DLD1 (cell line): Measurements from ENCODE around the gene HECTD4.
"Not testable (repeated sequence)": the region's sequence is repeated elsewhere in the genome, so short reads cannot be mapped to it uniquely, and the experiment has no call there.

ENCODE experiments used
- in situ Hi-C: cut with HindIII; loops from 2 replicates; pipeline ENCODE4 v1.10.0; 2017; ENCODE audit warnings: low sequenced_read_pairs

HECTD4 gene

GRCh38 chr12:112226768-112227167 is 155.5 kb downstream of the HECTD4 start:
- in situ Hi-C loops = no loop called here

- in situ Hi-C loops = not testable (repeated sequence)
These were observed 161.6 kb downstream of the HECTD4 start for GRCh38 chr12:112220628-112221027.

GRCh38 chr12:112219195-112219594 is 163.0 kb downstream of the HECTD4 start:
- in situ Hi-C loops = no loop called here

- in situ Hi-C loops = no loop called here
These were observed 164.1 kb downstream of the HECTD4 start for GRCh38 chr12:112218150-112218549.

GRCh38 chr12:112217647-112218046 is 164.6 kb downstream of the HECTD4 start:
- in situ Hi-C loops = no loop called here

- in situ Hi-C loops = no loop called here
These were observed 166.0 kb downstream of the HECTD4 start for GRCh38 chr12:112216223-112216622.

GRCh38 chr12:112214064-112214463 is 168.2 kb downstream of the HECTD4 start:
- in situ Hi-C loops = no loop called here

- in situ Hi-C loops = no loop called here
These were observed 173.8 kb downstream of the HECTD4 start for GRCh38 chr12:112208301-112208910.

GRCh38 chr12:112207397-112207924 is 174.8 kb downstream of the HECTD4 start:
- in situ Hi-C loops = no loop called here

- in situ Hi-C loops = no loop called here
These were observed 175.3 kb downstream of the HECTD4 start for GRCh38 chr12:112206944-112207343.

GRCh38 chr12:112199136-112199535 is 183.1 kb downstream of the HECTD4 start:
- in situ Hi-C loops = no loop called here

GRCh38 chr12:112198120-112198733 is 184.0 kb downstream of the HECTD4 start:
- in situ Hi-C loops = no loop called here

GRCh38 chr12:112196196-112196875 is 185.9 kb downstream of the HECTD4 start:
- in situ Hi-C loops = no loop called here

- in situ Hi-C loops = no loop called here
These were observed 187.5 kb downstream of the HECTD4 start for GRCh38 chr12:112194601-112195247.

GRCh38 chr12:112192475-112192874 is 189.8 kb downstream of the HECTD4 start:
- in situ Hi-C loops = no loop called here

- in situ Hi-C loops = no loop called here
These were observed 190.3 kb downstream of the HECTD4 start for GRCh38 chr12:112191840-112192321.

GRCh38 chr12:112191201-112191600 is 191.0 kb downstream of the HECTD4 start:
- in situ Hi-C loops = no loop called here

- in situ Hi-C loops = no loop called here
These were observed 191.8 kb downstream of the HECTD4 start for GRCh38 chr12:112190231-112191025.

GRCh38 chr12:112188130-112188830 is 194.0 kb downstream of the HECTD4 start:
- in situ Hi-C loops = no loop called here
